Gastrocnemius medialis (tissue), 4 donors: ENCODE results near the gene PIK3R3. TPM values are rescaled to one million over a fixed set of nuclear protein-coding genes. Genes with fewer than 3 reads are reported as not detected.

Experiments
- ATAC-seq, 2 donors: fragments of 150-250 bp; one replicate each; pipeline ENCODE4 v1.9.1; 2016
- DNase-seq, 2 donors: peaks; one replicate each; pipeline ENCODE4 v3.0.0-alpha.2; 2019
- H3K27ac ChIP-seq, 4 donors: fragments of 200-600 bp; sonication (generic); 1 replicate in 1 of 4; 2 replicates in 3 of 4; pipeline ENCODE4 v1.5.1; 2016 to 2018; ENCODE audit warnings: mild to moderate bottlenecking in 2 of 4, moderate library complexity in 1 of 4
- H3K27me3 ChIP-seq, 3 donors: fragments of 200-600 bp; sonication (generic) in 2 of 3; 1 replicate in 1 of 3; 2 replicates in 2 of 3; pipeline versions ENCODE4 v1.5.1 to v1.6.0; 2016 to 2019; ENCODE audit warnings: mild to moderate bottlenecking in 1 of 3, moderate library complexity in 1 of 3
- H3K36me3 ChIP-seq, 2 donors: fragments of 200-600 bp; sonication (generic) in 1 of 2; one replicate each; pipeline ENCODE4 v1.5.1; 2017 to 2018
- H3K4me1 ChIP-seq, 2 donors: fragments of 200-600 bp; sonication (generic) in 1 of 2; one replicate each; pipeline ENCODE4 v1.5.1; 2016 to 2017; ENCODE audit warnings: mild to moderate bottlenecking in 2 of 2
- H3K4me3 ChIP-seq, 4 donors: fragments of 200-600 bp; sonication (generic) in 3 of 4; 1 replicate in 1 of 4; 2 replicates in 3 of 4; pipeline ENCODE4 v1.5.1; 2016 to 2019; ENCODE audit warnings: mild to moderate bottlenecking in 2 of 4
- H3K9me3 ChIP-seq, 3 donors: fragments of 200-600 bp; sonication (generic) in 2 of 3; 1 replicate in 1 of 3; 2 replicates in 2 of 3; pipeline ENCODE4 v1.5.1; 2016 to 2019
- CTCF ChIP-seq, 5 experiments: fragments of 450-650 bp in 3 of 5; fragments of 200-600 bp in 2 of 5; sonication (generic) in 2 of 5; IDR thresholded peaks in 4 of 5; conservative IDR thresholded peaks in 1 of 5; 1 replicate in 4 of 5; 2 replicates in 1 of 5; pipeline ENCODE4 v1.5.1; 2016 to 2019; ENCODE audit warnings: antibody characterized with exemption in 5 of 5, mild to moderate bottlenecking in 3 of 5, moderate library complexity in 3 of 5
- POLR2A ChIP-seq, 2 donors: fragments of 450-650 bp; IDR thresholded peaks; one replicate each; pipeline ENCODE4 v1.6.1; 2017; ENCODE audit warnings: antibody characterized with exemption in 2 of 2, mild to moderate bottlenecking in 2 of 2, moderate library complexity in 2 of 2
- in situ Hi-C, 4 donors: fragments of 200-750 bp; cut with MboI; loops; one replicate each; pipeline versions ENCODE4 v1.15.0 to v1.8.0; 2017; ENCODE audit warnings: low sequenced_read_pairs in 4 of 4
- intact Hi-C: fragments of 100-400 bp; cut with DNase I; formaldehyde crosslinking; loops from one replicate; pipeline ENCODE4 v1.15.1; 2023; ENCODE audit warnings: low total_unique reads
- total RNA-seq, 4 donors: library from RNA; depleted of rRNA; stranded (reverse); fragments of >200 nt; gene quantifications; one replicate each; pipeline versions ENCODE4 v1.1.0 to v1.2.3, GENCODE V29; 2016

Gene PIK3R3
- total RNA-seq, 4 donors from 2014 or later, result 12.1 to 23.8 (median 15.9) TPM

DNA sequence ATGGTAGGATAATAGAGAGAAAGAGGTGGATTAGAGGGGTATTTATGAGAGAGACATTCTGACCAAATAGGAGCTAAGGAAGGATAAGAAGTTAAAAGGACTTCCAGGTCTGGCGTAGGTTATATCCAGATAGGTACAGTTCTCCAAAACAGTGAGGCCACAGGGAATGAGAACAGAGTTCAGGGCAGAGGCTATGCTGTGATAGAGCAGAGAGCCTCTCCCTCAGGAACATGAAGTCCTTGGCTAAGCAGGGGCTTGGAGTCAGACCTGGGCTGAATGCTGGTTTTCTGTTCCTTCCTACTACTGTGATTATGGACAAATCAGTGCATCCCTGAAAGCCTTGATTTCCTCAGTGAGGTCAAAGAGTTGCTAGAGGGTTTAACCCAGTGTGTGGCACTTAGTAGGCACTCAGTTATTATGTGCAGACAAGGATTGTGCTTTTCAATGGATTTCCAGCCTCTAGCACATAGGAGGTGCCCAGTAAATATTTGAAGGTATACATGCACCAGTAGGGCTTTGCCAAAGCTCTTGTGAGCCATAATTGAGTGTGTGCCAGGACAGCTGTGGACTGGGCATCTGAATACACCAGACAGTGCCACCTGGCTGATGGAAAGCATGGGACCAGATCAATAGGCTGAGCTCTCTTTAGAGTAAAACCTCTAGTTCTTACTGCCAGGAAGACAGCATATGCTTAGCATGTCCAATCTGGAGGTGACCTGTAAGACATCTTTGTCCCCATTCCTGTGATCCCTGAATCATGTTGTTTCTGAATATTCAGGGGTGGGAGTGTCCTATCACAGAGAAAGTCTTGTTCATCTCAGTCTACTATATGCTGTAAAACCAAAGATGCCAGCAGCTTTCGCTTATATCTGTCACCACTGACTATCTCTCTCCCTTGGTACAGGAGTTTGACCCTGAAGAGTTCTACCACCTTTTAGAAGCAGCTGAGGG is 111.1 kb downstream of the PIK3R3 start:
- intact Hi-C loops, result loop anchor here (5.0 kb wide), 1 partner anchor 109 kb away; no protein-coding TSS in a partner anchor
- Histone ChIP-seq H3K9me3 (no peaks in the 10 kb centered on the region), H3K27ac (peak overlapping the region; percentile 17 to 57 (median 42)), H3K4me3 (no peak overlapping the region), H3K27me3 (no peaks in the 10 kb centered on the region), H3K36me3 (peaks cover 0 to 76% of the 10 kb centered on the region in 2 donors), H3K4me1 (peaks cover 22 to 49% of the 10 kb centered on the region in 2 donors)
- ATAC-seq (no peak), DNase-seq (no peak)
- in situ Hi-C loops, result no loop called here
- TF ChIP-seq CTCF (IDR thresholded peaks at IDR 0.05 in 4 of 5, conservative IDR thresholded peaks at IDR 0.05 in 1 of 5) (peak in 2 of 5 experiments; percentile 16 to 27), POLR2A (IDR thresholded peaks at IDR 0.05) (no peak)

DNA sequence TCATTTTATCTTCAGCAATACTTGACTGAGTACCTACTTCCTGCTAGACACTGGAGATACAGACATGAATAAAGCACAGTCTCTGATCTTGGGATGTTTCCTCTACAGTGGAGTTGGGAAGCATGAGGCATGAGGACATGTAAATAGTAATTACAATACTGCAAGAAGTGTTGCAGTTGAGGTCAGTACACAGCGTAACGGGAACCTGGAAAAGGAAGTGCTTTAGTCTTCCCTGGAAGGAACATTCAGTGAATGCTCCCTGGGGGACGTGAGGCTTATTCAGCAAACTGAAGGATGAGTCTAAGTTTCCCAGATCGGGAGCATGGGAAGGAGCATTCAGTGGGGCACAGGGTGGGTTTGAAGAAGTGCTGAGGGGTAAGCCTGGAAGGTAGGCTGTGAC is 112.4 kb downstream of the PIK3R3 start:
- H3K4me3 ChIP-seq, result no peak overlapping the region
- in situ Hi-C loops (no loop called here), intact Hi-C loops (loop anchor here (5.0 kb wide), 1 partner anchor 108 kb away; no protein-coding TSS in a partner anchor)
- H3K27me3 ChIP-seq, result no peaks in the 10 kb centered on the region
- ATAC-seq (peak; percentile 32 to 70), DNase-seq (no peak)
- TF ChIP-seq CTCF (IDR thresholded peaks at IDR 0.05 in 4 of 5, conservative IDR thresholded peaks at IDR 0.05 in 1 of 5) (no peak), POLR2A (IDR thresholded peaks at IDR 0.05) (no peak)
- no peaks in the 10 kb centered on the region for H3K9me3 ChIP-seq
- H3K36me3 ChIP-seq, result peaks cover 0 to 64% of the 10 kb centered on the region in 2 donors
- H3K27ac ChIP-seq, result peak overlapping the region; percentile 17 to 57 (median 42)
- H3K4me1 ChIP-seq, result peaks cover 16 to 36% of the 10 kb centered on the region in 2 donors

GRCh38 chr1:46019348-46019747 is 113.1 kb downstream of the PIK3R3 start:
- no peaks in the 10 kb centered on the region for H3K27me3 ChIP-seq
- ATAC-seq (peak in 1 of 2 donors; percentile 8), DNase-seq (no peak)
- H3K36me3 ChIP-seq, result peaks cover 0 to 57% of the 10 kb centered on the region in 2 donors
- no peak for TF ChIP-seq CTCF (IDR thresholded peaks at IDR 0.05 in 4 of 5, conservative IDR thresholded peaks at IDR 0.05 in 1 of 5)
- TF ChIP-seq POLR2A (IDR thresholded peaks at IDR 0.05), result no peak
- intact Hi-C loops, result no loop called here
- no peak overlapping the region for H3K4me3 ChIP-seq
- in situ Hi-C loops, result no loop called here
- H3K27ac ChIP-seq, result peak overlapping the region; percentile 16 to 57 (median 50)
- peaks cover 16 to 35% of the 10 kb centered on the region in 2 donors for H3K4me1 ChIP-seq
- H3K9me3 ChIP-seq, result no peaks in the 10 kb centered on the region

- no peaks in the 10 kb centered on the region for H3K27me3 ChIP-seq
- H3K4me3 ChIP-seq, result no peak overlapping the region
- peak overlapping the region; percentile 21 to 57 (median 44) for H3K27ac ChIP-seq
- intact Hi-C loops (no loop called here), in situ Hi-C loops (no loop called here)
- peaks cover 16 to 35% of the 10 kb centered on the region in 2 donors for H3K4me1 ChIP-seq
- peaks cover 0 to 53% of the 10 kb centered on the region in 2 donors for H3K36me3 ChIP-seq
- TF ChIP-seq CTCF (IDR thresholded peaks at IDR 0.05 in 4 of 5, conservative IDR thresholded peaks at IDR 0.05 in 1 of 5) (no peak), POLR2A (IDR thresholded peaks at IDR 0.05) (no peak)
- no peak for DNase-seq
- peak in 1 of 2 donors; percentile 15 for ATAC-seq
- H3K9me3 ChIP-seq, result no peaks in the 10 kb centered on the region
Observed at GRCh38 chr1:46017876-46018503, 114.4 kb downstream of the PIK3R3 start.
